Skeletal muscle satellite cell (primary cell): ENCODE results near the gene RPS6KA3.
"Not testable (repeated sequence)": the region's sequence is repeated elsewhere in the genome, so short reads cannot be mapped to it uniquely, and the experiment has no call there.

Experiments used
- H3K27me3 ChIP-seq: 2 replicates; pipeline ENCODE4 v1.7.0; 2013; ENCODE audit warnings: low read length; ENCODE audit not compliant: control insufficient read depth, insufficient read depth
- H3K36me3 ChIP-seq: 2 replicates; pipeline ENCODE4 v1.7.0; 2013; ENCODE audit warnings: mild to moderate bottlenecking, control low read depth, low read length; ENCODE audit not compliant: insufficient read depth
- H3K4me1 ChIP-seq: 2 replicates; pipeline ENCODE4 v1.7.0; 2013; ENCODE audit warnings: low read length; ENCODE audit not compliant: control insufficient read depth, insufficient read depth
- H3K4me2 ChIP-seq: 2 replicates; pipeline ENCODE4 v1.7.0; 2013; ENCODE audit warnings: mild to moderate bottlenecking, low read length
- H3K4me3 ChIP-seq: 2 replicates; pipeline ENCODE4 v1.7.0; 2013; ENCODE audit warnings: low read length
- H3K9ac ChIP-seq: 2 replicates; pipeline ENCODE4 v1.7.0; 2013; ENCODE audit warnings: mild to moderate bottlenecking, low read depth, low read length, moderate library complexity
- H3K9me3 ChIP-seq: replicated peaks from 2 replicates; pipeline ENCODE4 v1.7.0; 2013; ENCODE audit warnings: mild to moderate bottlenecking, control low read depth, low read length

Gene RPS6KA3

GRCh38 chrX:20171887-20172286 is 94.8 kb downstream of the RPS6KA3 start:
- Histone ChIP-seq H3K4me2 (no peak overlapping the region), H3K9ac (no peak overlapping the region), H3K9me3 (no peaks in the 10 kb centered on the region), H3K27me3 (no peaks in the 10 kb centered on the region), H3K4me3 (no peak overlapping the region), H3K4me1 (no peaks in the 10 kb centered on the region), H3K36me3 (peaks cover 4% of the 10 kb centered on the region)

DNA sequence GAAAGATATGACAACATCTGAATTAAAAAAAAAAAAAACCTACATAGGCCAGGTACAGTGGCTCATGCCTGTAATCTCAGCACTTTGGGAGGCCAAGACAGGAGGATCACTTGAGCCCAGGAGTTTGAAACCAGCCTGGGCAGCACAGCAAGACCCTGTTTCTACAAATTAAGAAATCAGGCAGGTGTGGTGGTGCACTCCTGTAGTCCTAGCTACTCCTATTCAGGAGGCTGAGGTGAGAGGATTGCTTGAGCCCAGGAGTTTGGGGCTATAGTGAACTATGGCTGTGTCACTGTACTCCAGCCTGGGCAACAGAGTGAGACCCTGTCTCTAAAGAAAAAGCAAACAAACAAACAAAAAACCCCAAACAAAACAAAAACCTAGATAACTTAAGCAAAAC is 104.2 kb downstream of the RPS6KA3 start:
- not testable (repeated sequence) for H3K4me3 ChIP-seq, H3K9me3 ChIP-seq, H3K4me1 ChIP-seq, H3K4me2 ChIP-seq, H3K9ac ChIP-seq
- Histone ChIP-seq H3K27me3 (peaks cover 10% of the 10 kb centered on the region), H3K36me3 (peaks cover 13% of the 10 kb centered on the region)

- no peak overlapping the region for H3K4me2 ChIP-seq
- H3K4me1 ChIP-seq = no peaks in the 10 kb centered on the region
- peaks cover 12% of the 10 kb centered on the region for H3K36me3 ChIP-seq
- H3K4me3 ChIP-seq = no peak overlapping the region
- H3K27me3 ChIP-seq = peaks cover 10% of the 10 kb centered on the region
- no peak overlapping the region for H3K9ac ChIP-seq
- H3K9me3 ChIP-seq = no peaks in the 10 kb centered on the region
These were observed 106.8 kb downstream of the RPS6KA3 start for GRCh38 chrX:20159797-20160385.

DNA sequence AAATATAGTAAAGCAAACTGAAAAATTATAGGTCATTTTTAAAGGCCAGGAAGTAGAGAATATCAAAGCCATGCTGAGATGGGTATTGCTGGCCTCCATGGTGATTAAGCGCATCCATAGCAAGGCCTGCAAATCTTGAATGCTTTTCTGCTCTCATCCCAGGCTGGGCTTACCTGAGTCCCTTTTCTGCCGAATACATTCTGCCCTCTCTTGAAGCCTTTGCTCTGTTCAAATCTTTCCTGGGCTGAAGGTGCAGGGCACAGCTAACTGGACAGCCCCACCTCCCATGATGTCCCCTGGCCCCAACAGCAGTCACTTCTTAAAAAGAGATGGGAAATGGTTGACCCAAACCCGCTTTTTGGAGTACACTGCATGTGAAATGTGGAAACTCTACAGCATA is 115.0 kb downstream of the RPS6KA3 start:
- Histone ChIP-seq H3K27me3 (peaks cover 3% of the 10 kb centered on the region), H3K4me1 (no peaks in the 10 kb centered on the region), H3K4me2 (no peak overlapping the region), H3K4me3 (no peak overlapping the region), H3K9me3 (no peaks in the 10 kb centered on the region), H3K9ac (no peak overlapping the region), H3K36me3 (peaks cover 14% of the 10 kb centered on the region)

- Histone ChIP-seq H3K27me3 (peaks cover 3% of the 10 kb centered on the region), H3K4me1 (no peaks in the 10 kb centered on the region), H3K9me3 (no peaks in the 10 kb centered on the region), H3K4me3 (no peak overlapping the region), H3K36me3 (peaks cover 9% of the 10 kb centered on the region), H3K4me2 (no peak overlapping the region), H3K9ac (no peak overlapping the region)
These were observed 117.4 kb downstream of the RPS6KA3 start for GRCh38 chrX:20149326-20149725.

DNA sequence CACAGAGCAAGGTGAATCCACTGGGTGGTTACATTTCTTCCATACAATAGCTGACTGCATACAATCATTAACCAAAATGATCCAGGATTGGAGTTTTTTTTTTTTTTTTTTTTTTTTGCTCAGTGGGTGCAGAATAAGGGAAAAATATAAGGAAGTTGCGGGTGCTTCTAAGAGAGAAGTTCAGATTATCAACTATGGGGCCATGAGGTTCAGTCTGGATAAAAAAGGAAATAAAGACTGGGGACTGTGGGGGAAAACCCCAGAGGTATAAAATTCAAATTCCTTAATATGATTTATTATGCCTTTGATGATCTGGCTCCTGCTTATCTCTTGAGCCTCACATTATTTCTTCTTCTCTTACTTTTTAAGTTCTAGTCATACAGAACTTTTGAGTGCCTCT is 119.1 kb downstream of the RPS6KA3 start:
- no peak overlapping the region for H3K9ac ChIP-seq
- H3K4me1 ChIP-seq = no peaks in the 10 kb centered on the region

GRCh38 chrX:20144491-20144890 is 122.2 kb downstream of the RPS6KA3 start:
- H3K27me3 ChIP-seq = no peaks in the 10 kb centered on the region
- no peaks in the 10 kb centered on the region for H3K36me3 ChIP-seq
- no peak overlapping the region for H3K4me3 ChIP-seq
- no peaks in the 10 kb centered on the region for H3K9me3 ChIP-seq
- H3K9ac ChIP-seq = no peak overlapping the region
- H3K4me1 ChIP-seq = peaks cover 9% of the 10 kb centered on the region
- no peak overlapping the region for H3K4me2 ChIP-seq

More for the DNA sequence above, 119.1 kb downstream of the RPS6KA3 start:
- Histone ChIP-seq H3K9me3 (no peaks in the 10 kb centered on the region), H3K4me3 (no peak overlapping the region), H3K4me2 (no peak overlapping the region), H3K27me3 (peaks cover 3% of the 10 kb centered on the region), H3K36me3 (peaks cover 4% of the 10 kb centered on the region)

DNA sequence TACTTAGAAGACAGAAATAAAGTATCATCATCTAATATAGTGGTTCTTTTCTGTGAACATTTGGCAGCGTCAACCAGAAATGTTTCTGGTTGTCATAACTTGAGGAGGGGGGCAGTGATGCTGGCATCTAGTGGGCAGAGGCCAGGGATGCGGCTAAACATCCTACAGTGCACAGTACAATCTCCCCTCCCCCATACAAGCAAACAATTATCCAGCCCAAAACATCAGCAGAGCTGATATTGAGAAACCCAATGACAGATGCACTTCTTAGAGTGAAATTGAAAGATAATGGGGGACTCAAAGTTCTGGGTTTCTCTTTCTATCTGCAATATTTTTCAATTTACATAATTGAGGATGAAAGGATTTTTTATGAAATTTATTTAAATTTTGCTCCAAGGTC is 123.1 kb downstream of the RPS6KA3 start:
- Histone ChIP-seq H3K36me3 (peaks cover 6% of the 10 kb centered on the region), H3K9me3 (no peaks in the 10 kb centered on the region), H3K4me2 (no peak overlapping the region), H3K4me3 (no peak overlapping the region), H3K27me3 (no peaks in the 10 kb centered on the region), H3K4me1 (peaks cover 15% of the 10 kb centered on the region), H3K9ac (no peak overlapping the region)

DNA sequence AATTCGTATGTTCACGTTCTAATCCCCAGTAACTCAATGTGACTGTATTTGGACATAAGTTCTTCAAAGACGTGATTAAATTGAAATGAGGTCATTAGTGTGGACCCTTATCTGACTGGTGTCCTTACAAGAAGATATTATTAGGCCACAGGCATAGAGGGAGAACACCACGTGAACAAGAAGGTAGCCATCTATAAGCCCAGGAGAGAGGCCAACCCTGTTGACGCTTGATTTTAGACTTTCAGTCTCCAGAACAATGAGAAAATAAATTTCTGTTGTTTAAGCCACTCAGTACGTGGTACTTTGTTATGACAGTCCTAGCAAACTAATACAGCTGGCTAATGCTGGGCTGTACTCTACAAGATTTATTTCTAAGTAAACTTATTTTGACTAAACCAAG is 123.6 kb downstream of the RPS6KA3 start:
- no peaks in the 10 kb centered on the region for H3K27me3 ChIP-seq
- H3K36me3 ChIP-seq = peaks cover 6% of the 10 kb centered on the region
- H3K4me2 ChIP-seq = no peak overlapping the region

GRCh38 chrX:20141281-20142220 is 125.2 kb downstream of the RPS6KA3 start, which contains the start of gene EIF1AX:
EIF1AX (minus strand) TSS chrX:20141838; CDS start chrX:20141640, 198 bp downstream.
- H3K4me3 ChIP-seq = peak within 1 kb of the TSS; percentile 94
- peaks cover 11% of the 10 kb centered on the region for H3K36me3 ChIP-seq
- H3K4me2 ChIP-seq = peak within 1 kb of the TSS; percentile 72
- H3K4me1 ChIP-seq = peaks cover 15% of the 10 kb centered on the region
- no peaks in the 10 kb centered on the region for H3K27me3 ChIP-seq
- H3K9me3 ChIP-seq = no peaks in the 10 kb centered on the region
- peak within 1 kb of the TSS; percentile 97 for H3K9ac ChIP-seq

More for the DNA sequence above, 123.6 kb downstream of the RPS6KA3 start:
- H3K9me3 ChIP-seq = no peaks in the 10 kb centered on the region
- H3K9ac ChIP-seq = no peak overlapping the region
- no peak overlapping the region for H3K4me3 ChIP-seq
- H3K4me1 ChIP-seq = peaks cover 15% of the 10 kb centered on the region

DNA sequence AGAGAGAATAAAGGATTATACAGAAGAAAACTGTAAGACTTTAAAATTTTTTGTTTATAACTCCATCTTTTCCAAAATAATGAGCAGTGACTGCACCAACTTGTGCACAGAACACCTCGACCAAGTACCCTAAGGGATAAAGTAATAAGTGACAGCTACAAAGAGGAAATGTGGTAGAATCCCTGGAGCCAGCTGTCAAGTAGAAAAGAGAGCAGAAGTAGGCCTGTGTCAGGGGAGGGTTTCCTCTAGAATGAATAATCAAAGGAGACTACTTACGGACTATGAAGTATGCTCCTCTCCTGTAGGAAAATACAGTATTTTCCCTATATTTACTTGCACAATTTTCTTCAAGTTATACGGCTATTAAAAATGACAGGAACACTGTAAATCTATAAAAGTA is 126.3 kb downstream of the RPS6KA3 start:
- Histone ChIP-seq H3K36me3 (peaks cover 22% of the 10 kb centered on the region), H3K9ac (peak overlapping the region; percentile 97), H3K4me1 (peaks cover 15% of the 10 kb centered on the region), H3K27me3 (no peaks in the 10 kb centered on the region), H3K9me3 (no peaks in the 10 kb centered on the region), H3K4me3 (peak overlapping the region; percentile 94), H3K4me2 (peak overlapping the region; percentile 68)
